LNCAP (cell line): ENCODE data around the gene MAGEL2.

ENCODE experiments used
- CTCF ChIP-seq: fragments of 450-650 bp; IDR thresholded peaks from 2 replicates; pipeline ENCODE4 v1.5.1; 2017; ENCODE audit warnings: mild to moderate bottlenecking

MAGEL2 gene

GRCh38 chr15:23644829-23645228 is 2.8 kb downstream of the MAGEL2 start:
- TF ChIP-seq CTCF = no peak

GRCh38 chr15:23642413-23643044 is 5.1 kb downstream of the MAGEL2 start:
- peak; percentile 98 for TF ChIP-seq CTCF

- no peak for TF ChIP-seq CTCF
Observed at GRCh38 chr15:23634181-23634580, 13.5 kb downstream of the MAGEL2 start.

- TF ChIP-seq CTCF = peak; percentile 71
Observed at GRCh38 chr15:23629234-23629805, 18.3 kb downstream of the MAGEL2 start.

GRCh38 chr15:23628612-23629233 is 18.9 kb downstream of the MAGEL2 start:
- no peak for TF ChIP-seq CTCF

GRCh38 chr15:23616536-23616935 is 31.1 kb downstream of the MAGEL2 start:
- TF ChIP-seq CTCF = no peak

GRCh38 chr15:23606226-23606625 is 41.4 kb downstream of the MAGEL2 start:
- TF ChIP-seq CTCF = no peak
